ENCODE data around the gene PTGFR. TPM values are rescaled to one million over a fixed set of nuclear protein-coding genes. Genes with fewer than 3 reads are reported as not detected.

Gene PTGFR, protein sequence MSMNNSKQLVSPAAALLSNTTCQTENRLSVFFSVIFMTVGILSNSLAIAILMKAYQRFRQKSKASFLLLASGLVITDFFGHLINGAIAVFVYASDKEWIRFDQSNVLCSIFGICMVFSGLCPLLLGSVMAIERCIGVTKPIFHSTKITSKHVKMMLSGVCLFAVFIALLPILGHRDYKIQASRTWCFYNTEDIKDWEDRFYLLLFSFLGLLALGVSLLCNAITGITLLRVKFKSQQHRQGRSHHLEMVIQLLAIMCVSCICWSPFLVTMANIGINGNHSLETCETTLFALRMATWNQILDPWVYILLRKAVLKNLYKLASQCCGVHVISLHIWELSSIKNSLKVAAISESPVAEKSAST
- total RNA-seq (ENCODE audit: unreplicated experiment) = not detected
- long read RNA-seq = 0 reads

GRCh38 chr1:78490861-78491450, at the start of gene PTGFR:
TSS of gene PTGFR (plus strand) at chr1:78490974. CDS start at chr1:78492744, 1,770 bp downstream.
- Mint-ChIP-seq H3K4me1 (ENCODE audit: low read depth, unreplicated experiment) (peaks cover 6% of the 10 kb centered on the region), H3K27me3 (ENCODE audit: unreplicated experiment) (peaks cover 4% of the 10 kb centered on the region), H3K36me3 (ENCODE audit: unreplicated experiment) (no peaks in the 10 kb centered on the region), H3K9me3 (ENCODE audit: unreplicated experiment) (peaks cover 5% of the 10 kb centered on the region), H3K27ac (ENCODE audit: unreplicated experiment) (no peak within 1 kb of the TSS), H3K4me3 (ENCODE audit: unreplicated experiment) (peak within 1 kb of the TSS; percentile 97)
- peak; percentile 55 for DNase-seq
- TF ChIP-seq CTCF (IDR thresholded peaks at IDR 0.05; ENCODE audit: partially characterized antibody, unreplicated experiment) = no peak

DNA sequence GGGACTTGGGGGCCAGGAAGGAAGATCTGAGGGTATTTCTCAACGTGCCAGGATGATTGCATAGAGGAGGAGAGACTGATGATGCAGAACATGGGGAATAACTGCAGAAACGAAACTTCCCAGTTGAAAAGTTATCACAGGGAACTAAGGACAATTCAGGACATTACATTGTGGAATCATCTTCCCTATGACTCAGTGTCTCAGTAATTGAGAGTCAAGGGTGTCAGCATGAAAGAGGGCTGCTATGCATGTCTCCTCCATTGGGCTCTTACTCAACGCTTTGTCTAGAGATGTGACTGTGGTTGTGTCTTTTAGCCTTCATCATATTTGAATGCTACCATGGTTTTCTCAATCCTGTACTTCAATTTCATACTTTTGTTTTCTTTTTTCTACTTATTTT, 48.9 kb upstream of the PTGFR start:
- Mint-ChIP-seq H3K36me3 (ENCODE audit: unreplicated experiment) (no peaks in the 10 kb centered on the region), H3K4me1 (ENCODE audit: low read depth, unreplicated experiment) (peaks cover 3% of the 10 kb centered on the region), H3K27ac (ENCODE audit: unreplicated experiment) (no peak overlapping the region), H3K9me3 (ENCODE audit: unreplicated experiment) (no peaks in the 10 kb centered on the region), H3K27me3 (ENCODE audit: unreplicated experiment) (no peaks in the 10 kb centered on the region), H3K4me3 (ENCODE audit: unreplicated experiment) (no peak overlapping the region)
- no peak for TF ChIP-seq CTCF (IDR thresholded peaks at IDR 0.05; ENCODE audit: partially characterized antibody, unreplicated experiment)
- no peak for DNase-seq

DNA sequence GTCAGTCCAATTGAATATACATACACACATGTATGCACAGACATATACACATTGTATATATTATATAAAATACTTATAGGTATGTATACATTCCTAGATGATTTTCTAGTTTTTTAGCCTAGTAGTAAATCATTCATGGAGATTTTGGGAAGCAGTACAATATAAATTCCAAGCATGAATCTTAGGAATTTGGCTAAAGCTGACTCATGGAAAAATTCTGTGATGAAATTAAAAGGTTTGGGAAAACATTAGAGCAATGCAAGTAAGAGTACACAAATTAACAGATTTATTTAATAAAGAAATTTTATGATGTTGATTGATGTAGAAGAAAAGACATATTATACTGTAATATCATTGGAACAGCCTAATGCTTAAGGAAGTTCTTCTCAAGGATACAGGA, 43.7 kb upstream of the PTGFR start:
- H3K27me3 Mint-ChIP-seq (ENCODE audit: unreplicated experiment) = no peaks in the 10 kb centered on the region
- no peaks in the 10 kb centered on the region for H3K4me1 Mint-ChIP-seq (ENCODE audit: low read depth, unreplicated experiment)
- no peak for TF ChIP-seq CTCF (IDR thresholded peaks at IDR 0.05; ENCODE audit: partially characterized antibody, unreplicated experiment)
- H3K9me3 Mint-ChIP-seq (ENCODE audit: unreplicated experiment) = no peaks in the 10 kb centered on the region
- H3K27ac Mint-ChIP-seq (ENCODE audit: unreplicated experiment) = no peak overlapping the region
- DNase-seq = no peak
- H3K36me3 Mint-ChIP-seq (ENCODE audit: unreplicated experiment) = no peaks in the 10 kb centered on the region
- no peak overlapping the region for H3K4me3 Mint-ChIP-seq (ENCODE audit: unreplicated experiment)

DNA sequence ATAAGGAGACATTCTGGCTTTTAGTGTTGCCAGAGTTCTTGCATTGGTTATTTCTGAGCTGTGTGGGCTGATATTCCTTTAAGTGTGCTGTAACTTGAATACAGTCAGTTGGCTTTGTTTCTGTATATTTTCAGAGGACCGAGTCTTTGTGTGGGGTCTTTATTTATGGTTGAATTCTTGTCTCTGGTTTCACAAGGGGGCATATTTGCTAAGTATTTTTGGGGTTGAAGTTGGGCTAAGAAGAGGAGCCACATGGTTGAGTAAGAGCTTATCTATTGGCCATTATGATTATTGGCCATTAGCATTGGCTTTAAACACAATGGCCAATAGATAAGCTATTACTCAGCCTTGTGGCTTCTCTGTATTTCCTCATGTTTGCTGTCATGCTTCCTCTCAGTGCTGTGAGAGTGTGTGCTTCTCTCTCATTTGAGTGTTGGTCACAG, 26.3 kb upstream of the PTGFR start:
- peaks cover 6% of the 10 kb centered on the region for H3K27me3 Mint-ChIP-seq (ENCODE audit: unreplicated experiment)
- TF ChIP-seq CTCF (IDR thresholded peaks at IDR 0.05; ENCODE audit: partially characterized antibody, unreplicated experiment) = no peak
- H3K27ac Mint-ChIP-seq (ENCODE audit: unreplicated experiment) = no peak overlapping the region
- no peaks in the 10 kb centered on the region for H3K36me3 Mint-ChIP-seq (ENCODE audit: unreplicated experiment)
- no peak overlapping the region for H3K4me3 Mint-ChIP-seq (ENCODE audit: unreplicated experiment)
- peaks cover 3% of the 10 kb centered on the region for H3K9me3 Mint-ChIP-seq (ENCODE audit: unreplicated experiment)
- H3K4me1 Mint-ChIP-seq (ENCODE audit: low read depth, unreplicated experiment) = no peaks in the 10 kb centered on the region
- DNase-seq = no peak

GRCh38 chr1:78465143-78465542, 25.6 kb upstream of the PTGFR start:
- Mint-ChIP-seq H3K4me3 (ENCODE audit: unreplicated experiment) (no peak overlapping the region), H3K27ac (ENCODE audit: unreplicated experiment) (no peak overlapping the region), H3K9me3 (ENCODE audit: unreplicated experiment) (no peaks in the 10 kb centered on the region), H3K27me3 (ENCODE audit: unreplicated experiment) (peaks cover 6% of the 10 kb centered on the region), H3K4me1 (ENCODE audit: low read depth, unreplicated experiment) (no peaks in the 10 kb centered on the region), H3K36me3 (ENCODE audit: unreplicated experiment) (no peaks in the 10 kb centered on the region)
- TF ChIP-seq CTCF (IDR thresholded peaks at IDR 0.05; ENCODE audit: partially characterized antibody, unreplicated experiment) = no peak
- no peak for DNase-seq
